ENCODE measurements around the gene APOBEC3B.
"Not testable (repeated sequence)": the region's sequence is repeated elsewhere in the genome, so short reads cannot be mapped to it uniquely, and the experiment has no call there.

APOBEC3B gene

GRCh38 chr22:38951734-38952133, 30.4 kb upstream of the APOBEC3B start:
- DNase-seq (ENCODE audit: low spot score), result no peak

GRCh38 chr22:38952281-38952993, 29.7 kb upstream of the APOBEC3B start:
- no peak for DNase-seq (ENCODE audit: low spot score)

- DNase-seq (ENCODE audit: low spot score), result no peak
Measured at GRCh38 chr22:38953091-38953490, 29.1 kb upstream of the APOBEC3B start.

DNA sequence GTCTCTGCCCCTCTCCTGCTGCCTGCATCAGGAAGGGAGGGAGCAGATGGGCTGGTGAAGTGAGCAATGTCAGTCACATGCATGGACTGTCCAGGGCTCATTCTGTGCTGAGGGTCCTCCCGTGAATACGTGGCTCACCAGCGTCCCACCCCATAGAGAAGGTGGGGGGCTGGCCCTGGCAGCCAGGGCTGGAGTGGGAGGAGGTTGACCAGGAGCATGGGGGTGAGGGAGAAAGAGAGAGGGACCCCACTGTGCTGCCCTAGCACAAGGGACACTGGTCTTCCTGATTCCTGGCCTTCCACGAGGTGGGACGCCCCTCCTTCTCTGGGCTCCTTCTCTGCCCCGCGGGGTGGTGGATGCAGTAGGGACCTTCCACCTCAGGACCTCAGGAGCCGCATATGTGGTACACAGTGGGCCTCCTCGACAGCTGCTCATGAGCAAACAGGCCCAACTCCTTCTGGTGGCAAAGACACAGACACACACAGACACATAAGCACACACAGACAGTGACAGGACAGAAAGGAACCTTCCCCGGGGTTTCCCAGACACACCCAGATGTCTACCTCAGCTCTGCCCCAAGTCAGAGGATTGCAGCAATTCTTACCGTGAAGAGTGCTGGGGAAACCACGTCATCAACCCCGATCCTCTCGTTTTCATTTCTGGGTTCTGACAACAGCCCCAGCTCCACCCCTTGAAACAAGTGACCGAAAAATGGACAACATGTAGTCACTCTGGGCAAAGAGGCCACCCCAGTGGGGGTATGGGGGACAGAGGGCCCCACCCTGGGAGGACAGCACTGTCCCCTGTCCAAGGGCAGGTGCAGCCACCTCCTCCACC, 28.4 kb upstream of the APOBEC3B start:
- DNase-seq (ENCODE audit: low spot score), result peak; percentile 38

DNA sequence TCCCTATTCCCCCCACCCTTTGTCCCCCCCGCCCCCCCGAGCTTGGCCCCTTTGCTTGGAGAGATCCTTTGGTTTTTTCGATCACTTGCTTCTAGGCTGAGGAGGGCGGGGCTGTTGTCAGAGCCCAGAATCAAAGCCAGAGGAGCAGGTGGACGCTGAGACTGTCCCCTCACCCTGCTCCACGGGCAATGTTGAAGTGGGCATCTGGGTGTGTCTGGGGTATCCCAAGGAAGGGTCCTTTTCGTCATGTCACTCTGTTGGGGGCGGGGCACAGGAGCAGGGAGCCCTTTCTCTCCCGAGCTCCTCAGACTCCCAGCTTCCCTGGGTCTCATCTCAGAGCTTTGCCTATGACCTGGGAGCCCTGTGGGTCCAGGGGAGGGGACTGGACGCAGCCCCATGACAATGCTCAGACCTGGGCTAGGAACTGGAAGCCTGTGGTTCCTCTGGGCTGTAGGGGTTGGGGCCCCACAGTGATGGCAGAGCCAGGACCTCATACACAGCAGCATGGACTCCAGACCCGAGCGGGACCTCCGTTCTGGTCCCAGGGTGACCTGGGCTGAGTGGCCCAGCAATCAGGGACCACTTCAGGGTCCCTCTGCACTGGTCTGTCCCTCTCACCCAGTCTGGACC, 27.6 kb upstream of the APOBEC3B start:
- DNase-seq (ENCODE audit: low spot score), result no peak

- DNase-seq (ENCODE audit: low spot score), result no peak
Measured at GRCh38 chr22:38955250-38955905, 26.8 kb upstream of the APOBEC3B start.

DNA sequence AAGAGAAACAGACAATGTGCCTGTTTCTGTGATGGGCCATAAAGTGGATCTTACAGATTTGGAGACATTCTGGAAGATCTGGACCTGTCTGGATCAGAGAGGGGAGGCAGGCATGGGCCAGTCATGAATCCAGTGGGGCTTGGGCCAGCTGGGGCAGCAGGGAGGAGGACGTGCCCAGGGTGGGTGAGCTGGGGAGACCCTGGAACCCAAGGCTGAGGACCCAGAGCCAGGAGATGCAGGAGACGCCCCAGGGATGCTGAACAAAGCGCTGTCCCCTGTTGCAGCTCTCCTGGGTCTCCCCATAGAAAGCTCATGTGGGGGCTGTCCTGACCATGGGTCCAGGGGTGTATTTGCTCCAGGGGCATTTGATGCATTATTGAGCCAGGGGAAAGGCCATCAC, 26.2 kb upstream of the APOBEC3B start:
- DNase-seq (ENCODE audit: low spot score), result no peak

DNA sequence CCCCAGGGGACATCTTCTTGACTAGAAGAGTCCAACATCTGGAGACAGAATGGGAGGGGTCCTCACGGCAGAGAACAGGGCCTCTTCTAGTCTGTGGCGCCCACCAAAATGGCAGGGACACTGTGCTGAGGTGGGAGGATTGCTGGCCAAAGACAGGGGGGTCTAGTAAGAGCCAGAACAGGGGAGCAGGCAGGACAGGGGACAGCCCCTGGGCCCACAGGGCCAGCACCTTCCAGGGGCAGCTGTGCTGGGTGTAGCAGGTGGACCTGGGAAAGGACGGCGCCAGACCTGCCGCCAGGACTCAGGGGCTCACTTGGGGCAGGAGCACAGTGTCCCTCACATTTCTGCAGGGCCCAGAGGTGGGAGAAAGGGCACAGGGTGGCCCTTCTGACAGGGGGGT, 25.6 kb upstream of the APOBEC3B start:
- no peak for DNase-seq (ENCODE audit: low spot score)

GRCh38 chr22:38957046-38957770, 24.9 kb upstream of the APOBEC3B start, which contains the start of gene APOBEC3A:
APOBEC3A (plus strand) TSS chr22:38957609; CDS start chr22:38957692, 83 bp downstream.
- peak; percentile 43 for DNase-seq (ENCODE audit: low spot score)

DNA sequence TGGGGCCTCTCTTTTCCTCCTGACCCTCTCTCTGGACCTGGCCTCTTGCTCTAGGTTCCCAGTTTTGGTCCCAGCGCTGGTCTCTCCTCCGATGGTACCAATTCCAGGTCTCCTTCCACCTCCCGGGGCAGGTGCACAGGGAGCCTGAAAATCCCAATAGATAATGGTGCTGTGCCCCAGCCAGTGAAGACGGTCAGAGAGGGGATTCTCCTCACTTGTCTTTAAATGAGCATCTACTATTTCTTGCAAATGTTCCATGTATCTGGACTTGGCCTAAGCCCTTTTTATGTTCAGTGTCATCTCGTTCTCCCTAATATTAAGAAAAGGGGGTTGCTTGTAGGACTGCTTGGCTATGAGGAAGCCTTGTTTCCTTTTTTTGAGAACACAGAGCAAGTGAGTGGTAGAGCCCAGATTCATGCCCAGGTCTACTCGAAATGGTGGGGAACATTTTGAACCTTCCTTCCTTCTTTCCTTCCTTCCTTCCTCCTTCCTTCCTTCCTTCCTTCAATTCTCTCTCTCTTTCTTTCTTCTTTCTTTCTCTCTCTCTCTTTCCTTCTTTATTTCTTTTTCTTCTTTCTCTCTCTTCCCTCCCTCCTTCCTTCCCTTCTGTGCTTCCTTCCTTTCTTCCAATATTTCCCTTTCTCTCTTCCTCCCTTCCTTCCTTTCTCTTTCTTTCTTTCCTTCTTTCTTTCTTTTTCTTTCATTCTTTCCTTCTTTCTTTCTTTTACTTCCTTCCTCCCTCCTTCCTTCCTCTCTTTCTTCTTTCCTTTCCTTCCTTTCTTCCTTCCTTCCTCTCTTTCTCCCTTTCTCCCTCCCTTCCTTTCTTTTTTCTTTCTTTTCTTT, 24.1 kb upstream of the APOBEC3B start:
- DNase-seq (ENCODE audit: low spot score), result no peak

- not testable (repeated sequence) for DNase-seq (ENCODE audit: low spot score)
Measured at GRCh38 chr22:38958651-38958943, 23.6 kb upstream of the APOBEC3B start.

DNA sequence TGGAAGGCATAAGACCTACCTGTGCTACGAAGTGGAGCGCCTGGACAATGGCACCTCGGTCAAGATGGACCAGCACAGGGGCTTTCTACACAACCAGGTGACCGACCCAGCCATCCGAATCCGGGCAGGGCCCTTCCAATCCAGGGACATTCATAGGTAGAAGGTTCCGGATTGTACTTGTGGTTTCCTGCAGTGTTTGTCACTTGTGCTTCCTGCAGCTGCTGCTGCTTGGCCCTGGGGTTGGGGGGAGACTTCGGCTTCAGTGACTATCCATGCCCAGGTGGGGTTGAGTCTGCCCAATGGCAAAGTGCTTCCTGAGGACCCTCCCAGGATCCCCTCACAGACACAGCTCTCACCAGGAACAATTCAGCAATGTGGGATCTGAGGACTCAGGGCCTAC, 22.6 kb upstream of the APOBEC3B start:
- no peak for DNase-seq (ENCODE audit: low spot score)

GRCh38 chr22:38960673-38961072, 21.5 kb upstream of the APOBEC3B start:
- not testable (repeated sequence) for DNase-seq (ENCODE audit: low spot score)

GRCh38 chr22:38963291-38963738, 18.8 kb upstream of the APOBEC3B start:
- not testable (repeated sequence) for DNase-seq (ENCODE audit: low spot score)

DNA sequence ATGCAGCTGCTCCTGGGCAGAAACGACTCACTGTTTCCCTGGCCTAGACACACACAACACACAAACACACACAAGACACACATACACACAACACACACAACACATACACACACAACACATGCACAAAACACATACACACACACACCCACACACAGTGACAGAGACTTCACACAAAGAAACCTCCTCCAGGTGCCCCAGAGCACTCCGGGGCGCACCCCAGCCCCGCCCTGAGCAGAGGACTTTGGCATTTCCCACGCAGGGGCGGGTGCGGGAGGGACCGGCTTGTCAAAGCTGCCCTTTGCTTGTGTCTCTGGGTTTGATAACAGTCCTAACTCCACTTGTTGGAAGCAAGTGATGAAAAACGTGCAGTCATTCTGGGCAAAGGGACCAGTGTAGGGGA, 18.3 kb upstream of the APOBEC3B start:
- DNase-seq (ENCODE audit: low spot score), result no peak

DNA sequence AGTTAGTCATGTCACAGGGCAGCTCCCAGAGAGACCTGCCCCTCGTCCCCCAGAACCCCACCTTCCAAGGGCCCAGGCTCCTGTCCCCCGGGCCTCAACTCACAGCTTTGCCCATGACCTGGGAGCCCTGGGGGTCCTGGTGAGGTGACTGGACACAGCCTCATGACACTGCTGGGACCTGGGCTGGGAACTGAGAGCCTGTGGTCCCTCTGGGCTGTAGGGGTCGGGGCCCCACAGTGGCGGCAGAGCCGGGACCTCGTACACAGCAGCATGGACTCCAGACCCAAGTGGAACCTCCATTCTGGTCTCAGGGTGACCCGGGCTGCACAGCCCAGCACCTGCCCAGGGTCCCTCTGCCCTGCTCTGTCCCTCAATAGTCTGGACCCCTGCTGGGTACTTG, 17.8 kb upstream of the APOBEC3B start:
- no peak for DNase-seq (ENCODE audit: low spot score)

- DNase-seq (ENCODE audit: low spot score), result peak; percentile 50
Measured at GRCh38 chr22:38964989-38965388, 17.2 kb upstream of the APOBEC3B start.

DNA sequence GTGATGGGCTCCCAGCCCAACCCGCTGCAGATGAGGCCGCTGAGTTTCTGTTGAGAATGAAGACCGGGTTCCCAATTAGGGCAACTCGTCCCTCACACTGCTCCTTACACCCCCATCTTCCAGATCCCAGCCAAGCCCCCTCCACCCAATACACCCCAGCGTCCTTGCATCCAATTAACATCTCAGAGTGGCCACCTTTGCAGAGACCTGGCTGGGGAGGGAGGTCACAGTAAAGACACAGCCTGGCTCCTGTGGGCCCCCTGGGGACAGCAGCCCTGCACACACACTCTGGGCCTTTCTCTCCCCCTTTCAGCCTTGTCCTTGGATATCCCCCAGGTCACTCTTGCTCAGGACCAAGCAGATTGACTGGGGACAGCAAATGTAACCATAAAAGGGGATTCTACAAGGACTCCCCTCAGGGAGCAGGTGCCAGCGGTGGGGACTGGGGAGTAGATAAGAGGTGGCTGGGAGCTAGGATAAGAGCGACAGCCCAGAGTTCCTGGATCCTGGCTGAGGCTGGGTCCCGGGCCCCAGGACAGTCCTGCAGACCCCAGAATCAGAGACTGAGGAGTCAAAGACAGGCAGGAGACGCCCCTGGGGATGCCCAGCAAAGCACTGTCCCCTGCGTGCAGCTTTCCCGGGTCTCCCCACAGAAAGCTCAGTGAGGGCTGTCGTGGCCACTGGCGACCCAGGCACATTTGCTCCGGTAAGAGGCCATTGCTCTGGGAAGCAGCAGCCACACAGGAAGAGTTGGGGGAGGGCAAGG, 16.4 kb upstream of the APOBEC3B start:
- DNase-seq (ENCODE audit: low spot score), result no peak

- DNase-seq (ENCODE audit: low spot score), result no peak
Measured at GRCh38 chr22:38966380-38966702, 15.8 kb upstream of the APOBEC3B start.

DNA sequence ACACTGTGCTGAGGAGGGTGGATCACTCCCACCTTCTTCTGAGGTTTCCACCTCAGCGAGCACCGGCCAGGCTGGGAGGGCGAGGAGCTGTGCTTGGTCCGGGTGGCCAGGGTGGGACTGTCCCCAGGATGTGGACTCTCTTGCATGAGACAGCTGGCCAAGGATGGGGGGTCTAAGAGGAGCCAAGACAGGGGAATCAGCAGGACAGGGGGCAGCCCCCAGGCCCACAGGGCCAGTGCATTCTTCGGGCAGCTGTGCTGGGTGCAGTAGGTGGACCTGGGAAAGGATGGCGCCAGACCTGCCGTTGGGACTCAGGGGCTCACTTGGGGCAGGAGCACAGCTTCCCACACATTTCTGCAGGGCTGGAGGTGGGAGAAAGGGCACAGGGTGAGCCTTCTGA, 15.2 kb upstream of the APOBEC3B start:
- no peak for DNase-seq (ENCODE audit: low spot score)

All from kidney tubule cell (primary cell).